ENCODE data around the gene KRTAP5-5. TPM values are rescaled to one million over a fixed set of nuclear protein-coding genes. Genes with fewer than 3 reads are reported as not detected.
A peak's percentile ranks its signal among the peaks of the same experiment; 100 is the strongest.
"Not testable (repeated sequence)": the region's sequence is repeated elsewhere in the genome, so short reads cannot be mapped to it uniquely, and the experiment has no call there.

KRTAP5-5 gene
- total RNA-seq, 1 donor from 2014 or later: not detected

GRCh38 chr11:1642288-1643145 lies 12.9 kb downstream of the KRTAP5-5 start:
- ATAC-seq: no peak

GRCh38 chr11:1643146-1643690 lies 13.6 kb downstream of the KRTAP5-5 start:
- ATAC-seq: no peak

GRCh38 chr11:1644601-1645356 lies 15.2 kb downstream of the KRTAP5-5 start:
- no peak for ATAC-seq

GRCh38 chr11:1645357-1645821 lies 15.8 kb downstream of the KRTAP5-5 start:
- ATAC-seq: no peak

- not testable (repeated sequence) for ATAC-seq
Observed at GRCh38 chr11:1646540-1646939, 17.0 kb downstream of the KRTAP5-5 start.

- no peak for ATAC-seq
Observed at GRCh38 chr11:1647901-1648652, 18.5 kb downstream of the KRTAP5-5 start.

GRCh38 chr11:1648653-1649420 lies 19.3 kb downstream of the KRTAP5-5 start:
- ATAC-seq: no peak

GRCh38 chr11:1650034-1650917 lies 20.7 kb downstream of the KRTAP5-5 start:
- peak; percentile 77 for ATAC-seq

- no peak for ATAC-seq
Observed at GRCh38 chr11:1650918-1651262, 21.3 kb downstream of the KRTAP5-5 start.

- ATAC-seq: no peak
Observed at GRCh38 chr11:1651411-1651980, 21.9 kb downstream of the KRTAP5-5 start.

- ATAC-seq: no peak
Observed at GRCh38 chr11:1652026-1652425, 22.5 kb downstream of the KRTAP5-5 start.

GRCh38 chr11:1652442-1652770 lies 22.8 kb downstream of the KRTAP5-5 start:
- ATAC-seq: no peak

GRCh38 chr11:1652771-1653540 lies 23.4 kb downstream of the KRTAP5-5 start:
- ATAC-seq: peak; percentile 72

- ATAC-seq: no peak
Observed at GRCh38 chr11:1653541-1654387, 24.2 kb downstream of the KRTAP5-5 start.

- ATAC-seq: no peak
Observed at GRCh38 chr11:1654388-1655167, 25.0 kb downstream of the KRTAP5-5 start.

GRCh38 chr11:1655168-1656060 lies 25.8 kb downstream of the KRTAP5-5 start:
- ATAC-seq: peak; percentile 21

- no peak for ATAC-seq
Observed at GRCh38 chr11:1656061-1656441, 26.5 kb downstream of the KRTAP5-5 start.
